ENCODE data around the gene ARL15.
A peak's percentile ranks its signal among the peaks of the same experiment; 100 is the strongest.

ARL15 gene

DNA sequence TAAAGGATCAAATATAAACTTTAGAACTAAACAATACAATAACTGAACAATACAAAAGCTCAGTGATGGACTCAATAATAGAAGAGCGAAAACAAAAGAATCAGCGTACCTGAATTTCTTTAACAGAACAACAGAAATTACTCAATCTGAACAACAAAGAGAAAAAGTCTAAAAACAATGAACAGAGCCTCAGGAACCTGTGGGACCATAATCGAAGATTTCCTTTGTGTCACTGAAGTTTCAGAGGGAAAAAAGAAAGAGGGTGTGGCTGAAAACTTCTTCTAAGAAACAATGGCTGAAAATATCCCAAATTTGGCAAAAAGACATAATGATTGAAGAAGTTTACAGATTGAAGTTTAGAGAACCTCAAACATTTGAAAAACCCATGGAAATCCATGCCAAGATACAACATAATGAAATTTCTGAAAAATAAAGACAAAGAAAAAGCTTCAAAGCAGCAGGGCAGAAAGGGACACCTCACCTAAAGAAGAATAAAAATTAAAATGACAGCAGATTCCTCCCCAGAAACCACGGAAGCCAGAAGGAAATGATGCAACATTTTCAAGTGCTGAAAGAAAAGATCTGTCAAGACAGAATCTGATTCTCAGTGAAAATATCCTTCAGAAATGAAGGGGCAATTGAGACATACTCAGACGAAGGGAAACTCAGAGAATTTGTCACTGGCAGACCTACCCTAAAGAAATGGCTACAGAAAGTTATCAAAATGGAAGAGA is 288.8 kb downstream of the ARL15 start:
- no peak for DNase-seq
- intact Hi-C loops (cut with DNase I), result no loop called here

- intact Hi-C loops (cut with DNase I), result no loop called here
- no peak for DNase-seq
These were observed 291.9 kb downstream of the ARL15 start for GRCh38 chr5:54018438-54018837.

DNA sequence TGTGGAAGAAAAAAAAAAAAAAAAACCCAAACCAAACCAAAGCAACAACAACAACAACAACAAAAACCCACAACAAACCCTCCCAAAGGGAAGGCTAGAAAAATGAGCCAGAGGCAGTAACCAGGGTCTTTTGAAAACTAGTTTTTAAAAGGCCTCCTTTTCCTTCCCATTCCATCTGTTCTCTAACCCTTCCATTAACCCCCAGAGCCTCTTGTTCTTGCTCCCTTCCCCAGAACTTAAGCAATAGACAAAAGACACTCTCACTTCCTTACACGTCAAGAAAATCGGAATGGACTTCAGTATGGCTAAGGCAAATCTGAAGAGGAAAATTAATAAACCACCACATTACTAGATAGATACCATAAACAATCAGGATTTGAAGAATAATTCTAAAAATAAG is 292.8 kb downstream of the ARL15 start:
- intact Hi-C loops (cut with DNase I), result no loop called here

GRCh38 chr5:54013556-54014194 is 296.7 kb downstream of the ARL15 start:
- intact Hi-C loops (cut with DNase I), result no loop called here
- DNase-seq, result peak in 1 of 42 donors; percentile 15

More for the DNA sequence above, 292.8 kb downstream of the ARL15 start:
- DNase-seq, result no peak

- DNase-seq, result no peak
- intact Hi-C loops (cut with DNase I), result no loop called here
These were observed 300.5 kb downstream of the ARL15 start for GRCh38 chr5:54009828-54010227.

- DNase-seq, result no peak
These were observed 301.0 kb downstream of the ARL15 start for GRCh38 chr5:54009357-54009756.

DNA sequence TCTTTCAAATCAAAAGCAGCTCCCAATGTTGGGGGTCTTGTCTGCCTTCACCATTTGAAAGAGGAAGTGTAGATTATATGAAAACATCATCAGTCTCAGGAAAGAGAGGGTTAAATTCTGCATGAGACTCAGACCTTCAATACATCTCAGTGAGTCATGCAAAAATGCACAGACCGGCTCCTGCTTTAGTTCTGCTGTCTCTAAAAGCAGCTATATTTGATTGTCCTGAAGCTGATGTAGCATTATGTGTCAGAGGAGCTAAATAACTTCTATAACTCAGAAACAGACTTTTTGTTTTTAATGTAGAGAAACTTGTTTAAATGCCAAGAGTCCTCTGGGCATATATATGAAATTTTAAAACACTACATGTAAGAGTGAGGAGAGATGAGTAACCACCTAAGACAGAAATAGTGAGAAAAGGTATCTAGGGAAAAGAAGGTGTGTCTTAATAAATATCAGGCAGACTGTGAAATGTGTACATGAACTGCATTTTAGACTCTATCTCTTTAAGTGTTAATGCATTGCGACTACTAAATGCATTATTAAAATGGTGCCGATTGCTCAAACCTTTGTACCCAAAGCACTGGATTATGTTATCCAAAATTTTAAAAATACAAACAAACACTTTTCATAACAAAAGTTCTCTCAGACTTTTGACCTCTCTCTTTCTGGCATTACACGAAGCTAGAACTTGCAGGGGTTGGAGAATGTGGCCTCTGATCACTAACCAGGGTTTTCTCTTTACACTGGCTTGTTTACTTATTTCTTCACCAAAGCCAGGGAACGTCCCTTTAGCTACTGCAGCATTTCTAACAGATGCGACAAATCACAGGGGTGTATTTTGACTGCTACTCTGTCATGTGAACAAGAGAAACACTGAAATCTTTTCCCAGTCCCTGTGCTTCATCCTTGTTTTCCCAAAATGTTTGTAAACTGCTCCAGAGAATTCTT is 302.3 kb downstream of the ARL15 start:
- DNase-seq, result no peak
- intact Hi-C loops (cut with DNase I), result no loop called here

More at GRCh38 chr5:54009357-54009756, 301.0 kb downstream of the ARL15 start:
- intact Hi-C loops (cut with DNase I), result no loop called here

- intact Hi-C loops (cut with DNase I), result no loop called here
- no peak for DNase-seq
These were observed 305.7 kb downstream of the ARL15 start for GRCh38 chr5:54004697-54005096.

DNA sequence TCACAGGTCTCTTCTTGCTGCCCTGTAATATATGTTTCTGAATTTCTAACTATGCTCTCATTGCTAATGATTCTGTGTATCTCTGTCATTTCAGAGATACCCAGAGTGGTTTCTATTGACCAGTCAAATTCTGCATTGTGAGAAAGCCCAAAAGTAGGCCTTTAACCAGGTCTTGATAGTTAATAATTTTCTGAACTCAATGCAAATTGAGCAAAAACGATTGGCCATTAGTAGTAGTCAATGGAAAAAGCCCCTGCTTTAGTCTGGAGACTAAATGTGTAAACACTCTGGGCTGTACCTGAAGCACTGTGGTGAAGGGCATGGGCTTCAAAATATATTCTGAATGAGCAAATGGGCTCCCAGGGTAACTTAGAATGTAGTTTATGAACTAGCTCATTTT is 307.6 kb downstream of the ARL15 start:
- intact Hi-C loops (cut with DNase I), result no loop called here
- no peak for DNase-seq

DNA sequence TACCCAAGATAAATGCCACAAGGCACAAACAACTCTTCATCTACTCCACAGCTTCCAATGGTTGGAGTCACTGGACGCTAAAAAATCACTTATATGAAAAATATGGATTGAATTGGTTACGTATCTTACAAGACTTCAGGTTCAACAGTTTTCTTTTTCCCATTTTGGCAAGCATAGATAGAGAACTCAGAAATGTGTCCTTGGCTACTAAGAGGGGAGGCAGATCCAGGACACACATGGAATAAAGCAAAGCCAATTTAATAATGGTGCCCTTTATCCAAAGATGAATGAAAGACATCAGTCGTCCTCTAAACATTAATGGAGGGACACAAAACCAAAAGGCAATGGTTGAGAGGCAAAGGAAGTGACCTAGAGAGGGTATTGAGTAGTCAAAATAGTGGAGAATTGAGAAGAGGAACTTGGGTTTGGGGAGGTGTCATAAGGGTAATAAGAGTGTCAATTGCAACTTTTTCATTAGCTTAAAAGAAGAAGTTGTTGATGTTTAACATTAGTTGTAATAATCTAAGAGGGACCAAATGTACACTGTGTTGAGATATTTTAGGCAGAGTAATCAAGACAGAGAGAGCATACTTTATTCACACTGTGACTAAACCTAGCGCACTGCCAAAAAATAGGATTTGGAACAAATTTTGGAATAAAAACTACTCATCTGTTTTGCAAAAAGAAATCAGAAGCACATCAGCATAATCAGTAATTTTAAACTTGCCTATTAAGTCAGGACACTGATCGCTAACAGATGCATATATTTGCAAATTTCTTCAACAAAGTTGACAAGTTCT is 308.2 kb downstream of the ARL15 start:
- DNase-seq, result no peak
- intact Hi-C loops (cut with DNase I), result no loop called here

GRCh38 chr5:54000011-54000410 is 310.4 kb downstream of the ARL15 start:
- intact Hi-C loops (cut with DNase I), result no loop called here
- DNase-seq, result no peak

GRCh38 chr5:53997736-53998627 is 312.4 kb downstream of the ARL15 start:
- intact Hi-C loops (cut with DNase I), result no loop called here

GRCh38 chr5:53996008-53996407 is 314.4 kb downstream of the ARL15 start:
- intact Hi-C loops (cut with DNase I), result no loop called here
- no peak for DNase-seq

More at GRCh38 chr5:53997736-53998627, 312.4 kb downstream of the ARL15 start:
- DNase-seq, result no peak

DNA sequence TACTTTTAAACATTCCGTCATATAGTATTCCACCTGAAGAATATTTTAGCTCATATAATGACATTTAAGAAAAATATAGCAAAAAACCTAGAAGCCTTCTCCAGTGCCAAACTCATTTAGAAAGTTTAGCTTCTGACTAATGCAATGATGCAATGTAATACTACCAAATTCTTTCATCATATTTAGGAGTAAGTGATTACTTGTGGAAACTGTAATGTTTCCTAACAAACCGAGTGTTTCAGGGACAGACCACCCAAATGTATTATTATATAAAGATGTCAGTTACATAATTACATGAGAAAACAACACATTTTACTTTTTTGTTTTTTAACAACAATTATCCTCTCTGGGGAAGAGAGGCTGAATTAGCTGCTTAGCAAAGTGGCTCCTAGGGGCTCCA is 316.2 kb downstream of the ARL15 start:
- no peak for DNase-seq
- intact Hi-C loops (cut with DNase I), result no loop called here

GRCh38 chr5:53991942-53992341 is 318.4 kb downstream of the ARL15 start:
- intact Hi-C loops (cut with DNase I), result no loop called here
- DNase-seq, result no peak

GRCh38 chr5:53987101-53987500 is 323.3 kb downstream of the ARL15 start:
- DNase-seq, result no peak
- intact Hi-C loops (cut with DNase I), result no loop called here

GRCh38 chr5:53985796-53986195 is 324.6 kb downstream of the ARL15 start:
- DNase-seq, result no peak
- intact Hi-C loops (cut with DNase I), result no loop called here

DNA sequence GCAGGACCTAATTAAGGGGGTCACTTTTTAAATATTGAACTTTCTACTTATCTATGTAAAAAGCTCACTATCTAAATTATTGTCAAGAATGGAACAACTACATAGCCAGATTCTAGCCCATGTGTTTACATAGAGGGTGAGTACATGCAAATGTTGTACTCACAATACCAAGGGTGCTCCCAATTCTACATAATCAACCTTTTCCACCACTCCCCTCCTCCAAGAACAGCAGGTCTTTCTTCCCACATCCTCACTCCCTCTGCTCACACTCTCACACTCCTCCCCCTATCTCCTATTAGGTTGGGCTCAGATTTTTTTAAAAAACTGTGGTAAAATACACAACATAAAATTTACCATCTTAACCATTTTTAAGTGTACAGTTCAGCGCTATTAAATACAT is 325.4 kb downstream of the ARL15 start:
- DNase-seq, result no peak
- intact Hi-C loops (cut with DNase I), result no loop called here
